GM12801 (cell line): ENCODE results near the gene MAGI1.

Source experiments
- CTCF ChIP-seq: IDR thresholded peaks from one replicate; pipeline ENCODE4 v1.5.1; 2011; ENCODE audit warnings: control low read depth; ENCODE audit not compliant: insufficient read length; ENCODE audit errors: extremely low read depth

The MAGI1 gene

GRCh38 chr3:65344846-65345245 lies 693.9 kb downstream of the MAGI1 start:
- no peak for TF ChIP-seq CTCF

DNA sequence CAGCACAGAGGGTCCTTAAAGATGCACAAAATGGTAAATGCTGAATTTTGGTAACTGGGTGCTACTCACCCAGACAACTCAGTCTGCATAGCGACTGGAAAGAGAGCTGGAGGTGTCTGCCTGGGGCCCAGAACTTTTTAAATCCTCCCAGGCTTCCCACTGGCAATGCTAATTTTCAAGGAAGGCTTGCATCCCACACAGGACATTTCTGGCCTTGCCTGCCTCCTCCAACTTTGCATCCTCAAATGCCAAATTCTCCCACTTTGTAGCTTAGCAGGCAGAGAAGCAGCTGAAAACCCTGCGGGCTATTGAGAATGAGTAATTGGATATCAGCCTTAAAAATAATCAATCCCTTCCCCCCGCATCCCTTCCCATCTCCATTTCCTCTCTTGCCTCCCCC lies 694.3 kb downstream of the MAGI1 start:
- TF ChIP-seq CTCF: no peak

- TF ChIP-seq CTCF: no peak
Observed at GRCh38 chr3:65343736-65344135, 695.0 kb downstream of the MAGI1 start.

DNA sequence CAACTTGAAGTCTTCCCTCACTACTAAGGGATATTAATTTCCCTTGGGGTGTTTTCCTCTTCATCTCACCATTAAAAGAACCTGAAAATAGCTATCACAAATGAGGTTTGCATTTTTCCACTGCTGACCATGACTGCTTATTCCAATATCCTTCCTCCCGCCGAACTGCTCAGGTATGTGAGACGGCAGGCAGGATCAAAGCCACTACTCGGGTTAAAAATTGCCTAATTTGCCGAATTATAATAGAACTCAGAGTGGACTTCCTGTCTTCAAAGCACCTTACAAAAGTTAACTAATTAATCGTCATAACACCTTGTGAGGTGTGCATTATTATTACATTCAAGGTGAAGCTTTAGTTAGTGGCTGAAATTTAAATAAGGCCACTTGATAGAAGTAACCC lies 695.7 kb downstream of the MAGI1 start:
- no peak for TF ChIP-seq CTCF

- no peak for TF ChIP-seq CTCF
Observed at GRCh38 chr3:65342084-65342683, 696.5 kb downstream of the MAGI1 start.

GRCh38 chr3:65339192-65339740 lies 699.5 kb downstream of the MAGI1 start:
- TF ChIP-seq CTCF: no peak

DNA sequence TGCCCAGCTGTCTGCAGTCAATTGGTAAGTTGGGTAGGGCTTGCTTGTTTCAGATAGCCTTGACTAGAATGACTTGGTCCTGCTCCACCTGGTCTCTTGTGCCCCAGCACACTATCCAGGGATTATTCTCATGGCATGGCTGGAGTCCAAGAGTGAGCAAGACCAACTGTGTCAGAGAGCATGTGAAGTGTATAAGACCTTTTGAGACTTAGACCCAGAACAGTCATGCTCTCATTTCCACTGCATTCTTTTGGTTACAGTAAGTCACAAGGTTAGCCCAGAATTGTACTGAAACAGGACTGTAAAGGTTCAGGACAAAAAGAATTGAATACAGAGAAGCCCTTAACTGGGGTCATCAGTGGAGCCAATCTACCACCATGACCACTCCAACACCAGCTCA lies 700.1 kb downstream of the MAGI1 start:
- no peak for TF ChIP-seq CTCF
